NCI-H2107 (cell line): ENCODE measurements around the gene NT5DC3.

Experiments used
- DNase-seq: peaks from one replicate; lab custom pipeline; 2025; lab: John Stamatoyannopoulos, UW

The NT5DC3 gene

DNA sequence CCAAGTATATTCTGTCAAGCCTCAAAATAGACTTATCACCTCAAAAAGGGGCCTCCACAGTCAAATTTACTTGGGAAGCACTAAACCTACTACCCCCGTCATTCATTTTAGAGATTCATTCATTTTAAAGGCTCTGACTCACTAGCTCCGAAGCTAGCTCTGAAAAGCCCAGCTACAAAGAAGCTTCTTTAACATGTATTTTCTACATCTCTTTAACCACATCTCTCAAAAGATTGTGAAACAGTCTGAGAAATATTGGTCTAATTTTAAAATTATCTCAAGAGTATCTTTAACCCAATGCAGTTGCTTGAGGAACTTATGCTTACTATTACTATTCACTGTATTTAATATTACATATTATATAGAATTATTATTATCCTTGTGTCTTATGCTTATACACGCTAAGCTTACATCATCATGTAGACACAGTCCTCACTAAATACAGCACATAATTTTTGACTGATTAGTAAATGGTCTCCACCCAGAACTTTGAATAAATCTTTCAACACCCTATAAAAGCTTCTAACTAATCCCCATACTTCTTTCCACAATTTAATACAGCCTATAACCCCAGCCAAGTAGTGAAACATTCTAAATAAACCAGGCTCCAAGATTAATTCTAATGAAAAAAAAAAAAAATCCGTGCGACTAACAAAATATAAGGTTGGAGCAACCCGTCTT lies 7.8 kb downstream of the NT5DC3 start:
- no peak for DNase-seq

DNA sequence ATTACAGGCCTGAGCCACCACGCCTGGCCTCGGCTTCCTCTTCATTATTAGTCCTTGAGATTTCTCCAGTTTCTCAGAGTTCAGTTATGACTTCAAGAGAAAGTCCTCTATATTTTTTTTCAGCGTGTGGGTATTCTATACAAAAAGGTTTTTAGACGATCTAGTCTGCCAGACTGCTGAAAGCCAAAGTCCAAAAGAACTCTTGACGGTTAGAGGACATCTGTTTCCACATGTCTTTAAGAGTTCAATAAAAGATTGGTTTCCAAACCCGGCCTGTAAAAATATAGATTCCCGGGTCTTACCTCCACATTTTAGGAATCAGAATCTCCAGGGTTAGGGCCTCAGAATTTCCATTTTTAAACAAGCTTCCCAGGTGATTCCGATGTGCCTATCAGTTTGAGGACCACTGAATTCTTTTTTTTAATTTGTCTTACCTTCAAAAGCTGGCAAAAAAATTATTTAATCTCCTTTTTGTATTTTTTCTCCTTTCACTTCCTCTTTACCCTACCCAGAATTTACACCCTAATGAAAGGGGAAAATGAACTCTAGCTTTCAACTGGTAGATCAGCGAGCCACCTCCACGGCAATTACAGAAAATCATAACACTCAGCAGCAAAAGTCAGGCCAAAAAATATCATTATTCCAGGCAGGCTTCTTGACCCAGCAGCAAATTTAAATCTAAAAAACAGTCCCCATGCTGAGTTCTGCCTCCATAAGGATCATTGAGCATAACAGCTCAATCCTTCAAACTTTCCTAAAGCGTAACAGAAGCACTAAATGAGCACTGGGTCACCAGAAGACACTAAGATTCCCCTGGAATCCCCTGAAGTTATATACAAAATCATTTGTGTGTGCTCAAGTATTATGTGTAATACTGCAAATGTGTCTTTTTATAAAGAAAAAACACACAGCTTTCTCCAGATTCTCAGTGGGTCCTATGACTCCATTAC lies 8.7 kb downstream of the NT5DC3 start:
- no peak for DNase-seq

DNA sequence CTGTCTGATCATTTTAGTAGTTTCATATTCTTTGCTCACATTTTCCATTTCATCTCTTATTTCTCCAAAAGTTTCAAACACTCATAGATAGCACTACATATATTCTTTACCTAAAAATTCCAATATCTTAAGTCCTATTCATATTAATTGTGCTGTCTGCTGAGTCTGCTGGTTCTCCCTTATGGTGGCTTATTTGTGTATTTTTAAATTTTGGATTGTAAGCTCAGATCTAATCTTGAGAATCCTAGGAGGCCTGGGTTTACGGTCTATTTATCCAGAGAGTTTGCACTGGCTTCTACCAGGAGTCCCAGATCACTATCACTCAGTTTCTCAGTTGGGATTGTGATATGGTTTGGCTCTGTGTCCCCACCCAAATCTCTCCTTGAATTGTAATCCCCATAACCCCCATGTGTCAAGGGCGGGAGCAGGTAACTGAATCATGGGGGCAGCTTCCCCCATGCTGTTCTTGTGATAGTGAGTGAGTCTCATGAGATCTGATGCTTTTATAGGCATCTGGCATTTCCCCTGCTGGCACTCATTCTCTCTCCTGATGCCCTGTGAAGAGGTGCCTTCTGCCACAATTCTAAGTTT lies 10.2 kb downstream of the NT5DC3 start:
- DNase-seq: no peak

DNA sequence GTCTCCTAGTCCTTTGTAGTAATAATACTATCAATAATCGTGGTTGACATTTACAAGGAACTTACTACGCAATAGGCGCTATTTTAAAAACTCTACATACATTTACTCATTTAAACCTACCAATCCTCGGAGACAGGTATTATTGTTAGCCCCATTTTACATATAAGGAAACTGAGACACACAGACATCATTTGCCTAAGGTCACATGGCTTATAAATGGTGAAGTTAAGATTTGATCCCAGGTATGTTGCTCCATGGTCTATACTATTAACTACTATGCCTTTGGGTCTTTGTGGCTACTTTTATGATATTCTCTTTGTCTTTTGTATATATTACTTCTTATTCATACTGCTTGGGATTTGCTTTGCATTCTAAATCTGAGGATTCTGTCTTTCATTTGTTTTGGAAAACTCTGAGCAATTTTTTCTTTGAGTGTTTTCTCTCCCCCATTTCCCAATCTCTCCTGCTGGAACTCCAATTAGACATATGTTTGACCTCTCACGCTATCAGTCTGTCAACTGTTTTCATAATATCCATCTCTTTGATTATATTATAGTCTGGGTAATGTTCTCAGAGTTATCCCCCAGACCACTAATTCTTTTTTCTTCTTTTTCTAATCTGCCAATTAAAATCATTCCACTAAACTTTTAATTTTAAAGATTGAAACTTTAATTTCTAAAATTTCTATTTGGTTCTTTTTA lies 10.9 kb downstream of the NT5DC3 start:
- DNase-seq: no peak

DNA sequence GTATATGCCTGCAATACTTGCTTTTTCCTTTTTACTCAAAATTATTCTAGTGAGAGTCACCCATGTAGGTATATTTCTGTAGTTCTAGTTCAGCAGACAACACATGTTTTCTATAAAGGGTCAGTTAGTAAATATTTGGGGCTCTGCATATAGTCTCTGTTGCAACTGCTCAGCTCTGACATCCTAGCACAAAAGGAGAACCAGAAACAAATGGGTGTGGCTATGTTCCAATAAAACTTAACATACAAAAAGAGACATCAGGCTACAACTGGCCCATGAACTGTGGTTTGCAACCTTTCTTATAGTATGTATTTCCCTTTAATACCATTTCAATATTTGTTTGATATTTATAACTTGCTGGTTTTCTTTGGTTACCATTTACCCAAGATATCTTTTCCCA lies 11.9 kb downstream of the NT5DC3 start:
- DNase-seq: no peak

DNA sequence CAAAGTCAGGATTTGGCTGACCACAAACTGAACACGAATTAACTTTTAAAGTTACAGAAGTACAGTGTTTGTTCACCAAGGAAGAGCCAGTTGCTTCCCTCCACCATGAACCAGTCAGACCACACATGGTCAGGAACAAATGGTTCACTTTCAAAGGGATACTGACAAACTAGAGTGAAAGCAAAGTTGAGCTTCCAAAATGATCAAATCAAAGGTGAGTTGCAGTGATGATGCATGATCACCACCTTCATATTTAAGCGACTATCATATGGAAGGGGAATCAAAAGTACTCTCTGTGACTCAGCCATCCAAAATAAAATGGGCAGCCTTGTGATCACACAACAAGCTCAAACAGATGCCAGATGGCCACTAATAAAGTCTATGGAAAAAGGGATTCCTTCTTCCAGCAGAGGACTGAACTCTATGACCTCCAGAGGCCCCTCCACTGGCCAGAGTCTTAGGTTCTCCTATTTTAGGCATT lies 13.1 kb downstream of the NT5DC3 start:
- no peak for DNase-seq

DNA sequence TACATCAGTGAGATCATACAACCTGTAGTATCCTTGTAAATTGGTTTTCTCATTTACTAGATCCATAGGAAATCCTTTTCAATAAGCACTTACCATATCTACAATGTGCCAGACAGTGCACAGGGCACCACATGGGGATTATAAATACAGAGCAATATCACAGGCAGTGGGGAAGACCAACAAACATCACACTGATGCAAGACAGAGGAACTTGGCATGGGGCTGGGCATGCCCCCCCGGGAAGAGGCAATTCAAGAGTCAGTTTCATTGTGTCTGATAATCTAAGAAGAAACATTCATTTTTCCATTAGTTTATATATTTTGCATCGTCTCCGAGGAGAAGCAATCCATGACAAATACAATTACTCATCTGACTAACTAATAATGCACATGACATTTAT lies 16.2 kb downstream of the NT5DC3 start:
- no peak for DNase-seq

DNA sequence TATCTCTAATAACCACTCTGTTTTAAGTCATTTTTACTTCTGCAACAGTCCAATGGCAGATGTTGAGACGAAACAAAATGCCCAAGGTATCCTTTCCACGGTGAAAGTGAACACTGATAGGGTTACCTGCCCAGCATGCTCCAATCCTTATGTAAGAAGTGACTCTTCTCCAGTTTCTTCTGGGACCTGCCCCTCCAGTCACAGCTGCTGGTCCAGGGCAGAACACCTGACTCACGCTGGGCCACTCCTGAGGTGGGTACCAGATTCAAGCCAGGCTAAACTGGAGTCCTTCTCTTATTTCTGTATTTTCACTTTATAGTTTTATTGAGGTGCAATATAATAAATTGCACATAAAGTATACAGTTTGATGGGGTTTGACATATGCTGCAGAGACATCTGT lies 16.7 kb downstream of the NT5DC3 start:
- DNase-seq: no peak

DNA sequence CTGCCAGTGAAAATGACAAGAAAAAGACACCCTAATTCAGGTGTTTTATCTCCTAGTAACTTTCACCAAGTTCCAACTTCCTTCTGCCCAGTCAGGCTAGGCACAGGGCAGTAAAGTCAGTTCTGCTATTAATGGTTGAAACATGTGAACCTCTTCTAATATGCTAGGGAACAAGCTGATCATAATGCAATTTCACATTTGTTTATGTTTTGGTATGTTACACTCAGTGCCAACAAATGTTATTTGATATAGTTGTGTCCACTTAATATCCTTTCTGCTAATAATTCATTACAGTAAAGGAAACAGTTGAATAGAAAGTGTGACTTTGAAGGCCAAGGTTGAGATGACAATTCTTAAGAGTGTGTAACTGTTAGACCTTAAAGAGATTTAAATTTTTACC lies 17.2 kb downstream of the NT5DC3 start:
- no peak for DNase-seq

DNA sequence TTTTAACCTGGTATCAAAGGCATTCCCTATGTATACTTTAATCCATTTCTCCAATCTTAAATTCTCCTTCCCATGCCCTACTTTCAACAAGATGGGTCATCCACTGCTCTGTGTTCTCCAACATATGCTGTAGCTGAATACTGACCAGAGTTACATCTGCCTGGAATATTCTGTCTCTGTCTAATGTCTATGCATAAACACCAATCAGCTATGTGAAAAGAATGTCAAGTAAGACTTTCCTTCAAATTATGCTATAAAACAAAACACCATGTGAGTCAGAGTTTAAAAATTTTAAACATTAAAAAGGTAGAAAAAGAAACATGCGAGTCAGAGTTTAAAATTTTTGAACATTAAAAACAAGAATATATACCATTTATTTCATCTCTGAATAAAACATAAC lies 19.3 kb downstream of the NT5DC3 start:
- no peak for DNase-seq

DNA sequence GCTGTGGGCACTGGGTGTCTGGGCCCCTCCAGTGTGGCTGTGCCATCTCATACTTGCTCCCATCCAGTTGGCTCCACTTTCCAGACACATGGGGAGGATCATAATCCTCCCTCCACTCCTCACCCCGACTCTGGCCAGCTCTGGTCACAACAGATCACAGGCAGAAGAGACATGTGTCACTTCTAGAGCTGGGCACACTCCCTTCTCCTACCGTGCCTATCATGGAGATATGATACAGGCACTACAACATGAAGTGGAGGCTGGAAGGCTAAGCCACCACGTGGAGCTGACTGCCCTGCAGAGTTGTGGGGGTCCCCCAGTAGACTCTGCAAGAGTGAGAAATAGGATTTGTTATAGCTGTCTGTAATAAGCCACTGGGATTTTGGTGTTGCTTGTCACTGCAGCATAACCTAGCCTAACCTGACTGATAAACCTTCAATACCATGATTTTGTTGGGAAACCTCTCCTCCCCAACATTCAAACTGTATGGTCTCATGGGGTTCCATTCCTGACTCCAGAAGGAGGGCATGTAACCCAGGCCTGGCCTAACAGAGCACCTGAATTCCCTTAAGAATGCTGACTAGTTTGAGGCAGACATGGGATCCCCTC lies 20.0 kb downstream of the NT5DC3 start:
- DNase-seq: no peak

DNA sequence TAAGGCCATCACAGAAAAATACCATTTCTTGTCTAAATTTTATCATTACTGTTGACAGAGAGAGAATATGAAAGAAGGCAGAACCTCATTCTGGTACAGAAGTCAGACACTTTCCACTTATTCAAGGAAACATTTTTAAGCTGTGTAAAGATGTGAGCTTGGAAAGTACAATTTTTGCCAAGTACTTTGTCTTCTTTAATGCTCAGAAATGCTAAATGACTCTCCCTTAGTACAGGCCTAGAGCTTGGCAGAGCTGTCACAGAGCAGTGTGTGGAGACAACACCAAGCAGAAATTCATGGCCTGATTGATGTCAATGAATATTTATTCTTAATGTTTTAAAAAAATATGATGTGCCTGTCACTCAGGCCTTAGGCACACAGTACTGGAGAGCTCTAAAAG lies 20.7 kb downstream of the NT5DC3 start:
- no peak for DNase-seq

DNA sequence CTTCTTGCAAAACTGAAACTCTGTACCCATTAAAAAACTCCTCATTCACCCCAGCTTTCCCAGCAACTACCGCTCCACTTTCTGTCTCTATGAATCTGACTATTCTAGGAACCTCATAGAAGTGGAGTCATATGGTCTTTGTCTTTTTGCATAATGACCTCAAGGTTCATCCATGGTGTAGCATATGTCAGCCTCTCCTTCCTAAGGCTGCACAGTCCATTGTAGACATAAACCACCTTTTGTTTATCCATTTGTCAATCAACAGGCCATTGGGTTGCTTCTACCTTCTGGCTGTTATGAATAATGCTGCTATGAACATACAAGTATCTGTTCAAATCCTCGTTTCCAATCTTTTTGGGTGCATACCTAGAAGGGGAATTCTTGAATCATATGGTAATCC lies 21.1 kb downstream of the NT5DC3 start:
- DNase-seq: no peak

DNA sequence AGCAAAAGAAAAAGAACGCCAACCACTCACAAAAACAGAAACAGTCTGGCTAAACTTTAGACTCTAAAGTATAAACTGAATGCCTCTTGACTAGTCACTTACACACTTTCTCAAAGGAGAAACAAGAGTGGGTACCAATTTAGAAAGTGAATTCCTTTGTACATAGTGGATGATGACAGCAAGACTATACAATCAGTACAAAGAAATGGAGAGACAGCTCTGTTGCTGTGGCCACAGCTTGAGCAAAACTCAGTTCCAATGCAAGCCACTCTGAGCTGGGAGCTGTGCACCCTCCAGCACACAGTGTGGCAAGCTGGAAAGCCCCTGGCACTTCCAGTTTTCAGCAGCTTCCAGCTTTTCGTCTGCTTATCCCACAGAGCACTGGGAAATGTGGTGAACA lies 21.7 kb downstream of the NT5DC3 start:
- no peak for DNase-seq

DNA sequence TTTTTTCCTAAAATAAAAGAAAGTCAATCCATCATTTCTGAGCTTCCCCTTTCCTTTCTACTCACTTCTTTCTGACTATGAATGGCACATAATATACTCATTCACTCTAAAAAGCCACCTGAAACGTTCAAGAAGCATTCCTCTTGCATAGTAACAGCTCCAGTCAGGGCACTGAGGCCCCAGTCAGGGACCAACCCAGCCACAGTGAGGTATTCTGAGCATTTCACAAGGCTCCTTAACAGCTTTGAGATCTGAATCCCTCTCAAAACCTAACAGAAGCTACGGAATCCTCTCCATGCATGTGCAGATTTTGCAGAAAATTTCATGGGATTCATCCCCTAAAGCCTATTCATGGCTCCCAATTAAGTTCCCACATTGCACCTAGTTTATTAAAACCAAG lies 23.2 kb downstream of the NT5DC3 start:
- no peak for DNase-seq

DNA sequence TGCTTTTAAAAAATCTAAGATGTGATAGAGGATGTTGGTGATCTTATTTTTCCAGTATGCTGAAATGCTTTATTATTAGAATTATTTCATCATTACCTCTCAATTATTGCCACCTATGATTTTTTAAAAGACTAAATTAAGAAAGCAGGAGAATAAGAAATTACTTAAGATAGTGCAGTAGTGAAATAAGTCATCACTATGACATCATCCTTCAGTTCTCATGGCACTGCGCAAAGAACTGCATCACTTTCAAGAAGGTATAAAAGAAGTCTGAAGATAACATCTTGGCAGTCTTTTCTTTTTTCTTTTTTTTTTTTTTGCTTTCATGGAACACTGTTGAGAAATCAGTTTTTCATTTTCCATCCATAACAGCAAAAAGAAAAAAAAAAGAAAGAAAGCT lies 24.4 kb downstream of the NT5DC3 start:
- no peak for DNase-seq

DNA sequence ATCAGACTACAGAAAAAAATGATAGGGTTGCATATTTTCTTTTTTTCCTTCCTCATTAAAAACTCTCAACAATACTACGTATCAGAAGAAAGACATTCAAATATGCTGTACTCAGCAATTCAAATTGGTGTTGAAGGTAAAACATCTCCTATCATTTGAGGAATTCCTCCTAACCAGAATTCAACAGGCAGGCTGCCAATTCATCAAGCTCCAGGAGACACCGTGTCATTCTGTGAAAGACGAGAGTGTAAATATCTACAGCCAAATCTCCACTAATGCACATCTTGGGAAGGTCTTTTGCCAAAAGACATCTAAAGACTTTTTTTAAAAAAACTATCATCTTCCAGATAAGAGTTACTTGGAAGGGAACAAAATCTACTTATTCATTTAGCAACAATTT lies 26.6 kb downstream of the NT5DC3 start:
- DNase-seq: no peak

DNA sequence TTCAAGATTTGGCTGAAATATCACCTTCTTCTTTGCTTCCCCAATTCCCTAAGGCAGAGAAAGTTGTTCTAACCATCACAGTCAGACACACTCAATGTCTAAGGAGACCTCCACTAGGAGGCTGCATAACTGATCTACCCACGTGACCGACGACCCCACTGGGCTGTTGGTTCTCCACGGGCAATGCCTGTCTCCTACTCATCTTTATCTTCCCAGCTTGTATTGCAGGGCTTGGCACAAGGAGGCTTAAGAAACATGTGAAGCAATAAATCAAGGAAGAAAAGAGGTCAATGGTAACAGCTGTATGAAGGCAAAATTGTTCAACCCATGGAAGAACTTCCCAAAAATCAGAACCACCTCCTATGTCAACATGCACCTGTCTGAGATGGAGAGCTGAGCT lies 27.1 kb downstream of the NT5DC3 start:
- no peak for DNase-seq

DNA sequence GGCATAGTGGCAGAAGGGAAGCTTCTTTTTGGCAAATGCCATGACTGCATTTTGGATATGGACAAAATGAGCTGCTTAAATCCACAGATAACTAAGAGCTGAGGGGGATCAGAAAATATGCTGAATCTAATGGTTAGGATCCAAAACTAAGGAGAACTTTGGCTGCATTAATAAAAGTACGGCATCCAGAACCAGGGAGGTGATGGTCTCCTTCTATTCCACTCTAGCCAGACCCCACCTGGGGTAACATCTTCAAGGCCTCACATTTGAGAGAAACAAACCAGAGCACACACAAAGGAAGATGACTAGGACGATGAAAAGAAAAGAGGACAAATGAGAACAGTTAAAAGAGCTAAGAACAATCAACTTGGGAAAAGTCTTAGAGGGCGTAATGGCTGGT lies 27.6 kb downstream of the NT5DC3 start:
- DNase-seq: no peak

DNA sequence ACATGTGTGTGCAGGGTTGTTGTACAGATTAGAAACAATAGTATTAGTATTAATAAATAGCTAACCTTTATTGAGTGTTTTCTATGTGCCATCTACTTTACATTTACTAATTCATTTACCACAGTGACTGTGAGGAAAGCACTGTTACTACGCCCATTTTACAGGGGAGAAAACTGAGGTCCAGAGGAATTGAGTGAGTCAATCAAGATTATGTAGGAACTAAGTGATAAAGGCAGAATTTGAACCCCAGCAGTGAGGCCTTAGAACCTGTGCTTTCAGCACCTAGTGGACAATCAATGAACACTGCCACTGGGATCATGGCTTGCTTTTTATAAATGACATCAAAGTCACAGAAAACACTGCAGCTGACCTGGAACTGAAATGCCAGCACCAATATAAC lies 28.2 kb downstream of the NT5DC3 start:
- DNase-seq: no peak

DNA sequence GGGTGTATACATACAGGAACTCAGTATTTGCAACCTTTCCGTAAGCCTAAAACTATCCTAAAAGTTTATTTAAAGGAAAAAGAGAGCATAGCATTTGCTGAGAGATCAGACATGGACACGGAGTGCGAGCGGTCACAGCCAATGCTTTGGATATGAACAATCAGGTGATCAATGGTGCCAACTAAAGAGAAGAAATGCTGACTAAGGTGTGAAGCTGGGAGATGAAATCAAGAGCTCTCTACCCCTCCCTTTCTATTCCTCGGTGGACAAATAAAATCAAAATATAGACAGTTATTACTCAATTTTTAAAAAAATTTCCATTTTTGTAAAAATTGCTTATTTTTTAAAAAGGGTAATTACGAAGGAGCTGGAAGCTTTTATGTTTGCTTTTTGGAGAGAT lies 29.2 kb downstream of the NT5DC3 start:
- DNase-seq: no peak

DNA sequence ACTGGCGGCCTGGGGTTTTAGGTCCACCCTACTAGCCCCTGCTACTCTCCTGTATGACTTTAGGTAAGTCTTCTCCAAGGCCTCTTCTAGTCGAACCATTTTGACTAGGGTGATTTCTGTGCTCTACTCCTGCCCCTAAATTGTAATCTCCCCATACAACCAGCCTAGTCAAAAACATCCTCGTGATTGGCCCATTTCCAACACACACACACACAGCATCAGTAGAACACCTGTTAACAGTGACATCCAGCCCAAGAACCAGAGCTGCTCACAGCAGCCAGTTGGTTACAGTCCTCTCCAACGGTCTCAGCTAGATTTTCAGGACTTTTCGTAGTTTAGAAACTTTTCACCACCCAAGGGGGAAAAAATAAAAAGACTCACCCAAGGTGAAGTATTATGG lies 30.9 kb downstream of the NT5DC3 start:
- no peak for DNase-seq
